Activated naive CD8-positive, alpha-beta T cell treated with anti-CD3 and anti-CD28 coated beads, Interleukin-2, amount 10 ng/mL, durations not matched to agents 7 days and 5 days (primary cell): ENCODE results near the gene TBC1D16. TPM values are rescaled to one million over a fixed set of nuclear protein-coding genes. Genes with fewer than 3 reads are reported as not detected.

Experiments used
- ATAC-seq: fragments of 150-1000 bp; cut with Tn5 transposase; one replicate; pipeline ENCODE4 v1.10.0; 2021; ENCODE audit warnings: low read depth, moderate library complexity
- POLR2A ChIA-PET: fragments of 350-600 bp; sonication (Branson Sonifier 250); formaldehyde crosslinking; loops from one replicate; lab custom pipeline; 2021; ENCODE audit warnings: antibody characterized with exemption; lab: Charles Lee
- DNase-seq: peaks from one replicate; pipeline ENCODE4 v3.0.0; 2021
- H3K27ac Mint-ChIP-seq: one replicate; pipeline ENCODE4 v1.8.0; 2022; ENCODE audit warnings: mild to moderate bottlenecking, mixed read lengths
- H3K27me3 Mint-ChIP-seq: one replicate; pipeline ENCODE4 v1.8.0; 2022; ENCODE audit warnings: mild to moderate bottlenecking, moderate library complexity, mixed read lengths
- H3K36me3 Mint-ChIP-seq: one replicate; pipeline ENCODE4 v1.8.0; 2021; ENCODE audit warnings: mild to moderate bottlenecking, mixed read lengths
- H3K4me1 Mint-ChIP-seq: one replicate; pipeline ENCODE4 v1.8.0; 2021; ENCODE audit warnings: mixed read lengths
- H3K4me3 Mint-ChIP-seq: one replicate; pipeline ENCODE4 v1.8.0; 2022; ENCODE audit warnings: mild to moderate bottlenecking, moderate library complexity, mixed read lengths
- H3K9me3 Mint-ChIP-seq: one replicate; pipeline ENCODE4 v1.8.0; 2021; ENCODE audit warnings: mixed read lengths
- total RNA-seq, 2 experiments: library from RNA; stranded (reverse); gene quantifications; one replicate each; pipeline ENCODE4 v1.2.3, GENCODE V29; 2021

Gene TBC1D16
- total RNA-seq, 2 experiments from 2014 or later: 2.1 TPM

- Mint-ChIP-seq H3K27ac (no peak overlapping the region), H3K9me3 (no peaks in the 10 kb centered on the region), H3K36me3 (no peaks in the 10 kb centered on the region), H3K4me3 (no peak overlapping the region), H3K27me3 (no peaks in the 10 kb centered on the region), H3K4me1 (peaks cover 5% of the 10 kb centered on the region)
- POLR2A ChIA-PET: no interaction called here
- ATAC-seq (no peak), DNase-seq (no peak)
Observed at GRCh38 chr17:79946352-79947231, 89.1 kb downstream of the TBC1D16 start.

GRCh38 chr17:79945591-79946255 lies 89.9 kb downstream of the TBC1D16 start:
- POLR2A ChIA-PET: no interaction called here
- no peak for DNase-seq

GRCh38 chr17:79944821-79945391 lies 90.8 kb downstream of the TBC1D16 start:
- POLR2A ChIA-PET: no interaction called here
- Mint-ChIP-seq H3K27ac (no peak overlapping the region), H3K27me3 (no peaks in the 10 kb centered on the region), H3K4me1 (peaks cover 5% of the 10 kb centered on the region), H3K9me3 (no peaks in the 10 kb centered on the region), H3K4me3 (no peak overlapping the region), H3K36me3 (no peaks in the 10 kb centered on the region)
- ATAC-seq: no peak
- peak; percentile 29 for DNase-seq

More at GRCh38 chr17:79945591-79946255, 89.9 kb downstream of the TBC1D16 start:
- no peak for ATAC-seq
- Mint-ChIP-seq H3K9me3 (no peaks in the 10 kb centered on the region), H3K36me3 (no peaks in the 10 kb centered on the region), H3K4me1 (peaks cover 5% of the 10 kb centered on the region), H3K27ac (no peak overlapping the region), H3K4me3 (no peak overlapping the region), H3K27me3 (no peaks in the 10 kb centered on the region)

GRCh38 chr17:79944251-79944812 lies 91.3 kb downstream of the TBC1D16 start:
- ATAC-seq (no peak), DNase-seq (no peak)
- H3K9me3 Mint-ChIP-seq: no peaks in the 10 kb centered on the region
- H3K36me3 Mint-ChIP-seq: no peaks in the 10 kb centered on the region
- H3K27ac Mint-ChIP-seq: peak overlapping the region; percentile 61
- no peak overlapping the region for H3K4me3 Mint-ChIP-seq
- peaks cover 5% of the 10 kb centered on the region for H3K4me1 Mint-ChIP-seq
- no peaks in the 10 kb centered on the region for H3K27me3 Mint-ChIP-seq
- POLR2A ChIA-PET: no interaction called here

- no peak for DNase-seq
- POLR2A ChIA-PET: no interaction called here
Observed at GRCh38 chr17:79943347-79944241, 92.1 kb downstream of the TBC1D16 start.

GRCh38 chr17:79942591-79943346 lies 92.9 kb downstream of the TBC1D16 start:
- Mint-ChIP-seq H3K27me3 (peaks cover 3% of the 10 kb centered on the region), H3K4me3 (peak overlapping the region; percentile 64), H3K9me3 (no peaks in the 10 kb centered on the region), H3K27ac (peak overlapping the region; percentile 85), H3K36me3 (no peaks in the 10 kb centered on the region), H3K4me1 (peaks cover 5% of the 10 kb centered on the region)
- POLR2A ChIA-PET: no interaction called here
- ATAC-seq (peak; percentile 92), DNase-seq (peak; percentile 59)

More at GRCh38 chr17:79943347-79944241, 92.1 kb downstream of the TBC1D16 start:
- Mint-ChIP-seq H3K27ac (peak overlapping the region; percentile 85), H3K4me3 (peak overlapping the region; percentile 64), H3K36me3 (no peaks in the 10 kb centered on the region), H3K27me3 (no peaks in the 10 kb centered on the region), H3K9me3 (no peaks in the 10 kb centered on the region), H3K4me1 (peaks cover 5% of the 10 kb centered on the region)
- no peak for ATAC-seq

- H3K27me3 Mint-ChIP-seq: peaks cover 10% of the 10 kb centered on the region
- POLR2A ChIA-PET: no interaction called here
- no peaks in the 10 kb centered on the region for H3K36me3 Mint-ChIP-seq
- DNase-seq (no peak), ATAC-seq (no peak)
- H3K4me1 Mint-ChIP-seq: peaks cover 5% of the 10 kb centered on the region
- no peaks in the 10 kb centered on the region for H3K9me3 Mint-ChIP-seq
- H3K4me3 Mint-ChIP-seq: no peak overlapping the region
- H3K27ac Mint-ChIP-seq: no peak overlapping the region
Observed at GRCh38 chr17:79942011-79942405, 93.7 kb downstream of the TBC1D16 start.

GRCh38 chr17:79941088-79942010 lies 94.3 kb downstream of the TBC1D16 start:
- ATAC-seq (no peak), DNase-seq (peak; percentile 27)
- H3K36me3 Mint-ChIP-seq: no peaks in the 10 kb centered on the region
- peaks cover 5% of the 10 kb centered on the region for H3K4me1 Mint-ChIP-seq
- H3K9me3 Mint-ChIP-seq: no peaks in the 10 kb centered on the region
- peaks cover 10% of the 10 kb centered on the region for H3K27me3 Mint-ChIP-seq
- POLR2A ChIA-PET: no interaction called here
- no peak overlapping the region for H3K4me3 Mint-ChIP-seq
- H3K27ac Mint-ChIP-seq: no peak overlapping the region

- H3K9me3 Mint-ChIP-seq: no peaks in the 10 kb centered on the region
- DNase-seq (peak; percentile 25), ATAC-seq (no peak)
- H3K27me3 Mint-ChIP-seq: peaks cover 10% of the 10 kb centered on the region
- no peaks in the 10 kb centered on the region for H3K36me3 Mint-ChIP-seq
- H3K4me3 Mint-ChIP-seq: no peak overlapping the region
- no peak overlapping the region for H3K27ac Mint-ChIP-seq
- peaks cover 5% of the 10 kb centered on the region for H3K4me1 Mint-ChIP-seq
- POLR2A ChIA-PET: no interaction called here
Observed at GRCh38 chr17:79940459-79941087, 95.1 kb downstream of the TBC1D16 start.

- peak; percentile 22 for DNase-seq
- Mint-ChIP-seq H3K36me3 (no peaks in the 10 kb centered on the region), H3K9me3 (no peaks in the 10 kb centered on the region), H3K27ac (no peak overlapping the region), H3K4me3 (no peak overlapping the region), H3K4me1 (peaks cover 5% of the 10 kb centered on the region), H3K27me3 (peaks cover 10% of the 10 kb centered on the region)
- ATAC-seq: no peak
- POLR2A ChIA-PET: no interaction called here
Observed at GRCh38 chr17:79939755-79940458, 95.8 kb downstream of the TBC1D16 start.

GRCh38 chr17:79939094-79939435 lies 96.6 kb downstream of the TBC1D16 start:
- Mint-ChIP-seq H3K4me3 (no peak overlapping the region), H3K9me3 (no peaks in the 10 kb centered on the region), H3K4me1 (peaks cover 6% of the 10 kb centered on the region), H3K27me3 (peaks cover 14% of the 10 kb centered on the region), H3K27ac (no peak overlapping the region), H3K36me3 (no peaks in the 10 kb centered on the region)
- no peak for DNase-seq
- no peak for ATAC-seq
- POLR2A ChIA-PET: no interaction called here
